Anterior cingulate cortex (tissue), 58 donors: Measurements from ENCODE around the gene KLKB1.
"Not testable (repeated sequence)": the region's sequence is repeated elsewhere in the genome, so short reads cannot be mapped to it uniquely, and the experiment has no call there.

Source experiments
- DNase-seq, 58 donors: peaks; one replicate each; lab custom pipeline; 2025; lab: John Stamatoyannopoulos, UW

Gene KLKB1

DNA sequence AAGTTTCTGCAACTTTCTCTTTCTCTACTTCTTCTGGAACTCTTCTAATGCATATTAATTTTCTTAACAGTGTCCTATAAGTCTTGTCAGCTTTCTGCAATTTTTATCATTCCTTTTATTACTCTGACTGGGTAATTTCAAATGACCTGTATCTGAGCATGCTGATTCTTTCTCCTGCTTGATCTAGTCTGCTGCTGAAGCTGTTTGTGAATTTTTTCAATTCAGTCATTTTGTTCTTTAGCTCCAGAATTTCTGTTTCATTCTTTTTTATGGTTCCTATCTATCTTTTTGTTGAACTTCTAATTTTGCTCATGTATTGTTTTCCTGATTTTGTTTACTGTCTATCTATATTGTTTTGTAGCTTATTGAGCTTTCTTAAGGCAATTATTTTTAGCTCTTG, 1.5 kb upstream of the KLKB1 start:
- DNase-seq: no peak

DNA sequence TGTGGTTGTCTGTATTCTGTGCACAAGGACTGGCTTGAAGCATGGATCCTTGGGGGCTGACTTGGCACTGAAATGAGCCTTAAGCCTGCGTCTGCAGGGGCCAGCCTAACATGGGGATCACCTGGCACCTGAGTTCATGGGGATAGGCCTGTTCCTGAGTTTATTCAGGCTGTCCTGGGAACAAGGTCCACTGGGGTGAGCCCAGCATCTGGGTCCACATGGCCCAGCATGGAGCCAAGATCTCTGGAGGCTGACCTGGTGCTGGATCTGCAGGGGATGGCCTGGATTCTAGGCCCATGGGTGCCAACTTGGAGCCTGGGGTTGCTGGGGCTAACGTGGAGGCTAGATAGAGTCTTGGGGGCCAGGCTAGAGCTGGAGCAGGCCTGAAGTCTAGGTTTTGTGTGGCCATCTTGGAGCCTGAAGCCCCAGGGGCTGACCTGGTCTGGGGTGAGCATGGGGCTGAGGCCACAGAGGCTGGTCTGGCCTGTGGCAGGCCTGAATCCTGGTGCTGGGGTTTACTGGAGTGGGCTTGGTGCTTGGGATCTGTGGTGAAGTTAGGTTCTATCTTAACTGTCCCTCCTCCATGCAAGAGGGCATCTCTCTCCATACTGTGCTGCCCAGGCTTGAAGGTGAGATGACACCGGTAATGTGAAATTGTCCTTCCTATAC, 652 bp upstream of the KLKB1 start:
- DNase-seq: no peak

DNA sequence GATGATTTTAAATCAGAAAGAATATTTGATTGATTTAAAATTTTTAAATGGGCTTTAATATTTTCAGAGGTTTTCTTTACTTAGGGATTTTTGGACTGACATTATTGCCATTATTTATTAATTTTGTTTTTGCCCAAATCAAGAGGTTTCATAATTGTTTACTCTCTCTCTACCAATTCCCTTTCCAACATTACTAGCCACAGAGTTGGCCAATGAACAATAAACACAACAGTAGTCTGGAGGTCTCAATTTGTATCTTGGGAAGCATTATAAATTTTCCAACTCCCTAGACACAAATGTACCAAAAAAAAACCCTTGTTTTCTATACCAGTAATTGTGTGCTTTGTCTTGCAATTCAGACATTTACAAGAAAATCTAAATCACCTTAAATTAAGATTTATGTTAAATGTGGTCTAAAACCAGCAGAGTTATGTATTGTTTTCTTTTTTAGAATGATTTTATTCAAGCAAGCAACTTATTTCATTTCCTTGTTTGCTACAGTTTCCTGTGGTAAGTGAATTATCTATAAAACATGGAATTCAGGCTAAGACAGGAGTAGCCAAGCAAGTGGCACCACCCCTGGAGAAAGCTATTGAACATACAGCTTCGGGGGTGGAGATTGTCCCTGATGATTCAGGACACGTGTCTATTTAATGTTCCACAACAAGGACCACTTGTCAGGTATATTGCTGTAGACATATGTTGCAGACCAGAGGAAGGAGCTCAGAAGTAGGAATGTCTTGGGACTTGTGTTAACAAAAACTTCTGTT, 622 bp downstream of the KLKB1 start:
- no peak for DNase-seq

- DNase-seq: no peak
Measured at GRCh38 chr4:186228514-186228894, 1.2 kb downstream of the KLKB1 start.

- DNase-seq: no peak
Measured at GRCh38 chr4:186234367-186234766, 7.1 kb downstream of the KLKB1 start.

GRCh38 chr4:186236126-186236525, 8.8 kb downstream of the KLKB1 start:
- DNase-seq: no peak

DNA sequence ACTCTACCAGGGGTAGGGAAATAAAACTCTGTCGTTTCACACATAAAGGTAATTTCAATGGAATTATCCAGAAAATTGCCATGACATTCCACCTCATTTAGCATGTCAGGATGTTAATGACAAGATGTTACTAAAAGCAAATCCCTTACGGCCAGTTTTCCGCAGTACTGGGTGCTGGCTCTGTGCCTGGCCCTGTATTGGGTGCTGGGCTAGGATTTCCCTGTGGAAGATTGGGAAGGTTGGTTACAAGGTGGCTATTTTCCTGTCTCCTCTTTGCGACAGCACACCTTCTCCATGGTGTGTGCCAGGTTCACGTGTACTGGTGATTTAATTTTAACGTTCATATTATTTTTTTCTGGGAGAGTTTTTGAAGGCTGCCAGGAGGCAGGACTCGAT, 13.1 kb downstream of the KLKB1 start:
- DNase-seq: no peak

DNA sequence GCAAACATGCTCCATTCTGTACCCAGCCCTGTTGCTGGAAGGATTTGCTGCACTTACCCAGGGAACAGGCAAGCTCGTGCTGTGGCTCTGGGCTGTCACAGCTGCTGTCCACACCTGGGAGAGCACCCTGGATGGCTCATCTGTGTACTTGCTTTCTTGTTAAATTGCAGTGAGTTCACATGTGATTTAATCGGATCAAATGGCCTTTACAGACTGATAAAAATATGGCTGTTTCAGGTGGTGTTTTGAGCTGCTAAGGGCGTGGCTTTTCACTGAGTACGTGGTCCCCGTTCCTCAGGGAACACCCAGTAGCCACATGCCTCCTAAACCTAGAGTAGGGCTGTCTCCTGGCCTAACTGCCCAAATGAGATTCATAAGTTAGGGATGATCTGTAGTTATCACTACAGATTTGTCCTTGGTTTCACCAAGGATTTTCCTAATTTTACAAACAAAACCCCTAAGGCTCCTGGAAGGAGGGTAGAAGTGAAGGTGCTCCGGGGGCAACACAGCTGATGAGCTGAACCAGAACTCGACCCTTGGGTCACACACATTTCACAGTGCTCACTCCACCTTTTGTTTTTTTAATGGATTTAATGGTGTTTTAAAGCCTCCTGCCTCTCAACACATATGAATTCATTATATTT, 13.7 kb downstream of the KLKB1 start:
- DNase-seq: no peak

DNA sequence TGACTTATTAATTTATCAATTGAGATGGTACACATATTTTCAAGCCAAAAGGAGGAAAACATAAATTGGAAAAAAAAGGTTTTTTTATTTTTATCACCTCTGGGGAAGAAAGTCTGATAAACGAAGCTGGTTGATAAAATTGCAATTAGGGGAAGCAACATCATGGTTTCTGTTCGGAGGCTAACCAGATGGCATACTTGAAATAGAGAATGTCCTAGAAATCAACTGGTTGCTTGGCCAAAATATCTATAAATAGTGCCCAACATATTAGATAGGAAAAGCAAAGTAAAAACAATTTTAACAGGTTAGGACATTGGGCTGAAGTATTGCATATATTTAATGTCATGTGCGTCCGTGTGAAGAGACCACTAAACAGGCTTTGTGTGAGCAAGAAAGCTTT, 14.3 kb downstream of the KLKB1 start:
- no peak for DNase-seq

DNA sequence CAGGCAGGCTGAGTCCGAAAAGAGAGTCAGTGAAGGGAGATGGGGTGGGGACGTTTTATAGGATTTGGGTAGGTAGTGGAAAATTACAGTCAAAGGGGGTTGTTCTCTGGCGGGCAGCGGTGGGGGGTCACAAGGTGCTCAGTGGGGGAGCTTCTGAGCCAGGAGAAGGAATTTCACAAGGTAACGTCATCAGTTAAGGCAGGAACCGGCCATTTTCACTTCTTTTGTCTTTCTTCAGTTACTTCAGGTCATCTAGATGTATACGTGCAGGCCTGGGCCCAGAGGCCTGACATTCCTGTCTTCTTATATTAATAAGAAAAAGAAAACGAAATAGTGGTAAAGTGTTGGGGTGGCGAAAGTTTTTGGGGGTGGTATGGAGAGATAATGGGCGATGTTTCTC, 14.7 kb downstream of the KLKB1 start:
- DNase-seq: not testable (repeated sequence)

GRCh38 chr4:186243331-186243730, 16.0 kb downstream of the KLKB1 start:
- DNase-seq: no peak

DNA sequence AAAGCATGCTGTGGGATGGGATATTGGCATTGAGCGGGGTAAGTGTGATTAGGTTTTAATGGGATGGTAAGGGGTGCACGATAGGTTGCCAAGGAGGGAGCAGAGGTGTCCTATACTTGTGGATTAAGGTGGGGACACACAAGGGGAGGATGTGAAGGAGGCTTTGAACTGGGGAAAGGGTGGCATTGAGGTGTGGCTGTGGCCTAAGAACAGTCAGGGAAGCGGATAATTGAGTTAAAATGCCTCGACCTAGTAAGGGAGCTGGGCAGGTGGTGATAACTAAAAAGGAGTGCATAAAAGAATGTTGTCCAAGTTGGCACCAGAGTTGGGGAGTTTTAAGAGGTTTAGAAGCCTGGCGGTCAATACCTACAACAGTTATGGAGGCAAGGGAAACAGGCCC, 17.5 kb downstream of the KLKB1 start:
- no peak for DNase-seq

DNA sequence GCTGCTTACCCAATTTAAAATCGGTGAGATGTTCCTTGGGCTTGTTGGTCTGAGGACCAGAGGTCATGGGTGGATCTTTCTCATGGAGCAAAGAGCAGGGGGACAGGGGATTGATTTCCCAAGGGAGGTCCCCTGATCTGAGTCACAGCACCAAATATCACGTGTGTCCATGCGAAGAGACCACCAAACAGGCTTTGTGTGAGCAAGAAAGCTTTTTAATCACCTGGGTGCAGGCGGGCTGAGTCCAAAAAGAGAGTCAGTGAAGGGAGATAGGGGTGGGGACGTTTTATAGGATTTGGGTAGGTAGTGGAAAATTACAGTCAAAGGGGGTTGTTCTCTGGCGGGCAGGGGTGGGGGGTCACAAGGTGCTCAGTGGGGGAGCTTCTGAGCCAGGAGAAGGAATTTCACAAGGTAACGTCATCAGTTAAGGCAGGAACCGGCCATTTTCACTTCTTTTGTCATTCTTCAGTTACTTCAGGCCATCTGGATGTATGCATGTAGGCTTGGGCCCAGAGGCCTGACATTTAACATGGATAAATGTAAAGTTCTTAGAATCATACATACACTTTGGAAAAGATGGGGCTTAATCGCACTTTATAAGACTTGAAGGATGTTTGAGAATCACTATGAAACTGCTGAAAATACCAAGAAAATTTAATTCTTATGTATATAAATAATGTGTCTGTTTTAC, 19.9 kb downstream of the KLKB1 start:
- DNase-seq: not testable (repeated sequence)

DNA sequence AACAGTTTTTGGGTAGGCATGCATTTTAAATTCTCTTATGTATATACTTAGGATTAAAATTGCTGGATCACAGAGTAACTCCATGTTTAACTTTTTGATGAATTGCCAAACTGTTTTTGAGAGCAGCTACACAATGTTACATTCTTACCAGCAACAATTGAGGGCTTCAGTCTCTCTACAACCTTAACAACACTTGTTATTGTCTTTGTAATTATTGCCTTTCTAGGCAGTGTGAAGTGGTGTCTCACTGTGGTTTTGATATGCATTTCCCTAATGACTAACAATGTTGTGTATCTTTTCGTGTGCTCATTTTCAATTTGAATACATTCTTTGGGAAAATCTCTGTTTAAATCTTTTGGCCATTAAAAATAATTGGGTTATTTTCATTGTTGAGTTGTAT, 21.3 kb downstream of the KLKB1 start:
- DNase-seq: peak in 1 of 58 donors; percentile 17

- no peak for DNase-seq
Measured at GRCh38 chr4:186249785-186250754, 22.8 kb downstream of the KLKB1 start.

DNA sequence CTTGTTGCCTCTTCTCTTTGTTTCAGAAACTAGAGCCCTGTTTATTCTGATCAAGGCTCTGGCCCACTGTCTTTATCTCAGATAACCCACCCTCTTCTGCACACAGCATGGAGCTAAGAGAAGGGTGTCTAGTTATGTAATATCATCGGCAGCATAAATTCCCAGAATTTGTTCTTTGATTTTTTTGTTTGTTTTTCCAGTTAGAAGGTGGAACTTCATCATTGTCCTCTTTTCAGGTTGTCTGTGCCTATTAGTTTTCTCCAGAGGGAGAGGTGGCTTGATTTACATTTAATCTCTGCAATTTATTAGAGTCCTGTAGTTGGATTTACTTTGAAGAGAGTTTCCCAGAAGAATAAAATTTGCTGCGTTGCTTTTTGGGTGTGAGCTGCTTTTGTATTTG, 23.5 kb downstream of the KLKB1 start:
- DNase-seq: no peak

- DNase-seq: no peak
Measured at GRCh38 chr4:186255122-186255521, 27.8 kb downstream of the KLKB1 start.

- no peak for DNase-seq
Measured at GRCh38 chr4:186258216-186258811, 31.0 kb downstream of the KLKB1 start.

GRCh38 chr4:186260117-186260503, 32.8 kb downstream of the KLKB1 start:
- no peak for DNase-seq
